Astrocyte of the spinal cord (primary cell): ENCODE measurements around the gene RASIP1.

Source experiments
- DNase-seq: peaks from one replicate; pipeline ENCODE4 v3.0.0; 2011; ENCODE audit warnings: low read depth, low spot score
- H3K4me3 ChIP-seq: 2 replicates; pipeline ENCODE4 v1.5.1; 2011; ENCODE audit warnings: low read depth, mild to moderate bottlenecking, low read length, moderate library complexity
- in situ Hi-C: cut with HindIII; loops from 2 replicates; pipeline ENCODE4 v1.10.0; 2017; ENCODE audit warnings: low sequenced_read_pairs
- TF ChIP-seq, protein P1 (sequence below): IDR thresholded peaks from 2 replicates; pipeline ENCODE4 v1.5.1; 2012; ENCODE audit warnings: low read depth, mild to moderate bottlenecking, low read length, inconsistent platforms

The RASIP1 gene

GRCh38 chr19:48734625-48735024, 5.8 kb downstream of the RASIP1 start:
- no peak for DNase-seq
- in situ Hi-C loops, result no loop called here
- H3K4me3 ChIP-seq, result no peak overlapping the region
- TF ChIP-seq, protein P1, sequence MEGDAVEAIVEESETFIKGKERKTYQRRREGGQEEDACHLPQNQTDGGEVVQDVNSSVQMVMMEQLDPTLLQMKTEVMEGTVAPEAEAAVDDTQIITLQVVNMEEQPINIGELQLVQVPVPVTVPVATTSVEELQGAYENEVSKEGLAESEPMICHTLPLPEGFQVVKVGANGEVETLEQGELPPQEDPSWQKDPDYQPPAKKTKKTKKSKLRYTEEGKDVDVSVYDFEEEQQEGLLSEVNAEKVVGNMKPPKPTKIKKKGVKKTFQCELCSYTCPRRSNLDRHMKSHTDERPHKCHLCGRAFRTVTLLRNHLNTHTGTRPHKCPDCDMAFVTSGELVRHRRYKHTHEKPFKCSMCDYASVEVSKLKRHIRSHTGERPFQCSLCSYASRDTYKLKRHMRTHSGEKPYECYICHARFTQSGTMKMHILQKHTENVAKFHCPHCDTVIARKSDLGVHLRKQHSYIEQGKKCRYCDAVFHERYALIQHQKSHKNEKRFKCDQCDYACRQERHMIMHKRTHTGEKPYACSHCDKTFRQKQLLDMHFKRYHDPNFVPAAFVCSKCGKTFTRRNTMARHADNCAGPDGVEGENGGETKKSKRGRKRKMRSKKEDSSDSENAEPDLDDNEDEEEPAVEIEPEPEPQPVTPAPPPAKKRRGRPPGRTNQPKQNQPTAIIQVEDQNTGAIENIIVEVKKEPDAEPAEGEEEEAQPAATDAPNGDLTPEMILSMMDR, result no peak

DNA sequence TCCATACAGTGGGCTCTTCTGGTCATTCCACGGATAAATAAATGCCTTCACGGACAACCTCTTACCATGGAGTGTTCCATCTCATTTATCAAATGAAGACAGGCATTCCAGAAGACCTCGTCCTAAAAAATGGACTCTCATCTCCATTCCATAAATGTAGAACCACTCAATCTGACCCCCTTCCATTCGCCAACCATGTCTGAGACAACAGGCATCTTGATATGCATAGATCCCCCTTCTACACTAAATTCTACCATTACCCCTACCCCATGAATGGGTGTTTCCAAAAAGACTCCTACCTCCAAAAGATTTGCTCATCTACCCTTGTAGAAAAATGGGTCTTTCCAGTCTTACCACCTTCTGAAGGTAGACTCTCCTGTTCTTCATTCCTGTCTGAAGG, 9.0 kb downstream of the RASIP1 start:
- in situ Hi-C loops, result no loop called here
- TF ChIP-seq, protein P1, result no peak

GRCh38 chr19:48728911-48729664, 11.3 kb downstream of the RASIP1 start:
- H3K4me3 ChIP-seq, result no peak overlapping the region
- no peak for DNase-seq
- in situ Hi-C loops, result no loop called here
- TF ChIP-seq, protein P1, result no peak

More for the DNA sequence above, 9.0 kb downstream of the RASIP1 start:
- H3K4me3 ChIP-seq, result no peak overlapping the region
- no peak for DNase-seq

DNA sequence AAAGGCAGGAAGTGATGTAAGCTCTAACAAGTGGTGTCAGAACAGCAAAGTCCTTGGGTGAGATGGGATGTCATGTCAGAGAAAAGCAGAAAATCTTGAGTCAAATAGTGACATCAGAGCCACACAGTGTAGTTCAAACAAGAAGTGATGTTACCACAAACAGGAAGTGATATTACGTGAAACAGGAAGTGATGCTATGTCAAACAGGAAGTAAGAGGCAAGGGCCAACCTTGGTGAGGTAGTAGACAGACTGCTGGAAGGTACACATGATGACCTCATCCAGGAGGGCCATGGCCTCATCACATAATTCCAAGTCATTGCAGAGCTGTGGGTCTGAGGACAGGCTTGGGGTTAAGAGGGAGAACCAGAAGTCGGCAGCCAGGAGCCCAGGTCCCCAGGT, 13.9 kb downstream of the RASIP1 start:
- TF ChIP-seq, protein P1, result no peak
- no peak for DNase-seq
- no peak overlapping the region for H3K4me3 ChIP-seq

GRCh38 chr19:48724796-48725753, 15.3 kb downstream of the RASIP1 start:
- in situ Hi-C loops, result no loop called here
- peak; percentile 90 for DNase-seq
- H3K4me3 ChIP-seq, result no peak overlapping the region
- TF ChIP-seq, protein P1, result no peak

More for the DNA sequence above, 13.9 kb downstream of the RASIP1 start:
- in situ Hi-C loops, result no loop called here

DNA sequence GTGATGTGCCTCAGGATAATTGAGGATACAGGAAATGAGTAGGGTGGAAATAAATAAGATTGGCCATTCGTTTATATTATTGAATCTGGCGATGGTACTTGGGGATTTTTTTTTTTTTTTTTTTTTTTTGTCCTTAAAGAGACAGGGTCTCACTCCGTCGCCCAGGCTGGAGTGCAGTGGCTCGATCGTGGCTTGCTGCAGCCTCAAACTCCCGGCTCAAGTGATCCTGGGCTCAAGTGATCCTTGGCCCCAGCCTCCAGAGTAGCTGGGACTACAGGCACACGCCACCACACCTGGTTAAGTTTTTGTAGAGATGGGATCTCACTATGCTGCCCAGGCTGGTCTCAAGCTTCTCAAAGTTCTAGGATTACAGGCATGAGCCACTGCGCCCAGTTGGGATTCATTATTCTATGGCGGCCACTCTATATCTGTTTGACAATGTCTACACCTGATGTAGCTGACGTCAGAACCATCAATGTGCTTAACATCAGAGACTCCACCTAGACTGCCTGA, 18.2 kb downstream of the RASIP1 start:
- in situ Hi-C loops, result no loop called here
- no peak for DNase-seq
- TF ChIP-seq, protein P1, result no peak
- no peak overlapping the region for H3K4me3 ChIP-seq
